ENCODE measurements around the gene DHFR2.

DNA sequence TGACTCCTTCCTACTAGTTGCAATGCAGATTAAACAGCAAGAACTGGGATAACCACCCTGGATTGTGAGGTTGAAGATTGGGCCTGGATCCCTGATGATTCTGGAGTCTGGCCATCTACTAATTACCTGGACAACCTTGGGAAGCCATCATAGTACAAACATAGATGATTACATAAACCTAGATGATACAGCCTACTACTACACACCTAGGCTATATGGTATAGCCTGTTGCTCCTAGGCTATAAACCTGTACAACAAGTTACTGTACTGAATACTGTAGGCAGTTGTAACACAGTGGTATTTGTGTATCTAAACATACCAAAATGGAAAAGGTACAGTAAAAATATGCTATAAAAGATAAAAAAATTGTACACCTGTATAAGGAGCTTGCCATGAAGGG, 48.1 kb upstream of the DHFR2 start:
- TF ChIP-seq, protein P1, sequence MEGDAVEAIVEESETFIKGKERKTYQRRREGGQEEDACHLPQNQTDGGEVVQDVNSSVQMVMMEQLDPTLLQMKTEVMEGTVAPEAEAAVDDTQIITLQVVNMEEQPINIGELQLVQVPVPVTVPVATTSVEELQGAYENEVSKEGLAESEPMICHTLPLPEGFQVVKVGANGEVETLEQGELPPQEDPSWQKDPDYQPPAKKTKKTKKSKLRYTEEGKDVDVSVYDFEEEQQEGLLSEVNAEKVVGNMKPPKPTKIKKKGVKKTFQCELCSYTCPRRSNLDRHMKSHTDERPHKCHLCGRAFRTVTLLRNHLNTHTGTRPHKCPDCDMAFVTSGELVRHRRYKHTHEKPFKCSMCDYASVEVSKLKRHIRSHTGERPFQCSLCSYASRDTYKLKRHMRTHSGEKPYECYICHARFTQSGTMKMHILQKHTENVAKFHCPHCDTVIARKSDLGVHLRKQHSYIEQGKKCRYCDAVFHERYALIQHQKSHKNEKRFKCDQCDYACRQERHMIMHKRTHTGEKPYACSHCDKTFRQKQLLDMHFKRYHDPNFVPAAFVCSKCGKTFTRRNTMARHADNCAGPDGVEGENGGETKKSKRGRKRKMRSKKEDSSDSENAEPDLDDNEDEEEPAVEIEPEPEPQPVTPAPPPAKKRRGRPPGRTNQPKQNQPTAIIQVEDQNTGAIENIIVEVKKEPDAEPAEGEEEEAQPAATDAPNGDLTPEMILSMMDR (IDR thresholded peaks at IDR 0.05) = no peak
- TF ChIP-seq POLR2A (IDR thresholded peaks at IDR 0.05) = no peak

All from testis (tissue), 2 donors.